GM23248 (cell line): ENCODE results near the gene CCDC8. TPM values are rescaled to one million over a fixed set of nuclear protein-coding genes. Genes with fewer than 3 reads are reported as not detected.
"Not testable (repeated sequence)": the region's sequence is repeated elsewhere in the genome, so short reads cannot be mapped to it uniquely, and the experiment has no call there.

Experiments
- DNase-seq: peaks from one replicate; pipeline ENCODE4 v3.0.0-alpha.2; 2015
- H2AFZ ChIP-seq: fragments of 200-600 bp; sonication (generic); 2 replicates; pipeline ENCODE4 v1.6.1; 2016; ENCODE audit warnings: antibody characterized with exemption
- H3F3A ChIP-seq: fragments of 200-600 bp; sonication (generic); 2 replicates; pipeline ENCODE4 v1.6.1; 2016; ENCODE audit warnings: mild to moderate bottlenecking, antibody characterized with exemption, mixed run types; ENCODE audit not compliant: insufficient read depth
- H3K27ac ChIP-seq: fragments of 200-600 bp; sonication (generic); 2 replicates; pipeline ENCODE4 v1.5.1; 2016; ENCODE audit warnings: mild to moderate bottlenecking
- H3K27me3 ChIP-seq: fragments of 200-600 bp; sonication (generic); replicated peaks from 2 replicates; pipeline ENCODE4 v1.6.1; 2016; ENCODE audit warnings: mild to moderate bottlenecking; ENCODE audit not compliant: insufficient read depth
- H3K36me3 ChIP-seq: fragments of 200-600 bp; sonication (generic); 2 replicates; pipeline ENCODE4 v1.6.1; 2016; ENCODE audit warnings: low read depth, mild to moderate bottlenecking
- H3K4me1 ChIP-seq: fragments of 200-600 bp; sonication (generic); 2 replicates; pipeline ENCODE4 v1.6.1; 2016; ENCODE audit warnings: mild to moderate bottlenecking; ENCODE audit not compliant: insufficient read depth
- H3K4me2 ChIP-seq: fragments of 200-600 bp; sonication (generic); one replicate; pipeline ENCODE4 v1.6.1; 2016; ENCODE audit warnings: mild to moderate bottlenecking; ENCODE audit not compliant: unreplicated experiment
- H3K4me3 ChIP-seq: fragments of 200-600 bp; sonication (generic); 2 replicates; pipeline ENCODE4 v1.5.1; 2016; ENCODE audit warnings: mild to moderate bottlenecking
- H3K79me2 ChIP-seq: fragments of 200-600 bp; sonication (generic); 2 replicates; pipeline ENCODE4 v1.6.1; 2016; ENCODE audit warnings: mild to moderate bottlenecking; ENCODE audit not compliant: insufficient read depth
- H3K9ac ChIP-seq: fragments of 200-600 bp; sonication (generic); 2 replicates; pipeline ENCODE4 v1.6.1; 2016; ENCODE audit warnings: mild to moderate bottlenecking
- H3K9me2 ChIP-seq: fragments of 200-600 bp; sonication (generic); 2 replicates; pipeline ENCODE4 v1.6.1; 2016; ENCODE audit warnings: mixed run types, mild to moderate bottlenecking, moderate library complexity; ENCODE audit not compliant: insufficient read depth
- H3K9me3 ChIP-seq: fragments of 200-600 bp; sonication (generic); one replicate; pipeline ENCODE4 v1.6.1; 2017; ENCODE audit warnings: low read depth
- H4K20me1 ChIP-seq: fragments of 200-600 bp; sonication (generic); 2 replicates; pipeline ENCODE4 v1.6.0; 2016; ENCODE audit not compliant: insufficient read depth
- EZH2 ChIP-seq: fragments of 200-600 bp; sonication (generic); IDR thresholded peaks from 2 replicates; pipeline ENCODE4 v1.6.1; 2018; ENCODE audit warnings: antibody characterized with exemption, mild to moderate bottlenecking; ENCODE audit not compliant: insufficient read depth, poor library complexity, severe bottlenecking
- EZH2phosphoT487 ChIP-seq: fragments of 200-600 bp; sonication (generic); IDR thresholded peaks from 2 replicates; pipeline ENCODE4 v1.6.1; 2018; ENCODE audit warnings: antibody characterized with exemption, moderate library complexity, mild to moderate bottlenecking, low read depth; ENCODE audit not compliant: insufficient read depth
- WGBS, 2 experiments: methylation state at CpG; one replicate each; pipeline ENCODE4 v1.1.6; 2015 to 2017; ENCODE audit warnings: low lambda C conversion rate in 2 of 2, low coverage in 1 of 2; ENCODE audit errors: missing lambda C conversion rate in 2 of 2; 5-methylcytosine and 5-hydroxymethylcytosine counted together
- in situ Hi-C: fragments of 300-500 bp; cut with MboI; formaldehyde crosslinking; loops from 2 replicates; pipeline ENCODE4 v1.15.0; 2020
- polyA plus RNA-seq: library from polyadenylated mRNA; unstranded; fragments of >200 nt; fragmentation: Nextera tagmentation; extraction: Ambion mirVana; gene quantifications from 2 replicates; pipeline ENCODE4 v1.2.1, GENCODE V29; 2016
- total RNA-seq: library from RNA; depleted of rRNA; stranded (reverse); fragments of >200 nt; shearing (Covaris generic); gene quantifications from 2 replicates; pipeline ENCODE4 v1.2.3, GENCODE V29; 2014

CCDC8 gene
- total and polyA plus RNA-seq, 2 experiments from 2014 or later, result 6.0 to 10.1 TPM

GRCh38 chr19:46420056-46420455 is 6.7 kb upstream of the CCDC8 start:
- no peak for DNase-seq
- no peak for TF ChIP-seq EZH2
- no peak for TF ChIP-seq EZH2phosphoT487
- no peaks in the 10 kb centered on the region for H3K79me2 ChIP-seq

DNA sequence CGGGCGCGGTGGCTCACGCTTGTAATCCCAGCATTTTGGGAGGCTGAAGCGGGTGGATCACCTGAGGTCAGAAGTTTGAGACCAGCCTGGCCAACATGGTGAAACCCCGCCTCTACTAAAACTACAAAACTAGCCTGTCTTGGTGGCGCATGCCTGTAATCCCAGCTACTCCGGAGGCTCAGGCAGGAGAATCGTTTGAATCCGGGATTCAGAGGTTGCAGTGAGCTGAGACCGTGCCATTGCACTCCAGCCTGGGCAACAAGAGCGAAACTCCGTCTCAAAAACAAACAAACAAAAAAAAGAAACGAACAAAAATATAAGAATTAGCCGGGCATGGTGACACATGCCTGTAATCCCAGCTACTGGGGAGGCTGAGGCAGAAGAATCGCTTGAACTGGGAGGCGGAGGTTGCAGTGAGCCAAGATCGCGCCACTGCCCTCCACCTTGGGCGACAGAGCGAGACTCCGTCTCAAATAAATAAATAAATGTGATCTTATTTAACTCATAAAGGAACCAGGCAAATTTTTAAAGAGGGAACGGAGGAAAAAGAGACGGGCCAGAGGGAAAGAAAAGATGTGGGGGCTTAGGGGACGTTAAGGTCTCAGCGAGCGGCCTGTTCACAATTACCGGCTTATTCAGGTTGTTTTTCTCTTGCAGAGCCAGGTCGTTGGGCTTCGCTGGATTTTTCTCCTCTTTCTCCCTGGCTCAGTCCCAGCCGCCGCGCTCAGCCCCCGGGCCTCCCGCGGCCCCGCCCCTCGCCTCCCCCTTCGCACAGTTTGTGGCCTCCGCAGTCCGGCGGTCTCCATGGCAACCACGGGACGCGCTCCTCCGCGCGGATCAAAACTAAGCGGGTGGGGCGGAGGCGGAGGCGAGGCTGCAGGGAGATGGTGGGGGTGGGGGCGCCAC is 2.7 kb upstream of the CCDC8 start:
- Histone ChIP-seq H3K27ac (peak overlapping the region; percentile 37), H3K9ac (peak overlapping the region; percentile 64), H2AFZ (peak overlapping the region; percentile 88), H3K79me2 (peaks cover 14% of the 10 kb centered on the region; the same call in 1 of the 2 replicates), H3K4me2 (peak overlapping the region; percentile 91), H3K4me3 (peak overlapping the region; percentile 64)
- H3F3A ChIP-seq, H3K4me1 ChIP-seq, H3K27me3 ChIP-seq, in situ Hi-C loops, H3K36me3 ChIP-seq, H3K9me3 ChIP-seq, H3K9me2 ChIP-seq, H4K20me1 ChIP-seq: not testable (repeated sequence)
- DNase-seq, result peak; percentile 86
- WGBS, 2 experiments, result 19 to 20% methylated on average over 52 to 53 of the region's 53 CpGs

More at GRCh38 chr19:46420056-46420455, 6.7 kb upstream of the CCDC8 start:
- in situ Hi-C loops, result no loop called here
- Histone ChIP-seq H3K9ac (no peak overlapping the region), H3K27ac (no peak overlapping the region), H3K4me2 (no peak overlapping the region), H3F3A (no peaks in the 10 kb centered on the region; the same call in 1 of the 2 replicates), H3K9me3 (no peaks in the 10 kb centered on the region), H4K20me1 (no peaks in the 10 kb centered on the region), H3K4me3 (no peak overlapping the region), H3K4me1 (no peaks in the 10 kb centered on the region; the same call in 1 of the 2 replicates), H3K27me3 (no peaks in the 10 kb centered on the region), H2AFZ (no peak overlapping the region), H3K9me2 (no peaks in the 10 kb centered on the region), H3K36me3 (no peaks in the 10 kb centered on the region)
- 71% methylated on average over 7 of the region's 7 CpGs for WGBS, 2 experiments

DNA sequence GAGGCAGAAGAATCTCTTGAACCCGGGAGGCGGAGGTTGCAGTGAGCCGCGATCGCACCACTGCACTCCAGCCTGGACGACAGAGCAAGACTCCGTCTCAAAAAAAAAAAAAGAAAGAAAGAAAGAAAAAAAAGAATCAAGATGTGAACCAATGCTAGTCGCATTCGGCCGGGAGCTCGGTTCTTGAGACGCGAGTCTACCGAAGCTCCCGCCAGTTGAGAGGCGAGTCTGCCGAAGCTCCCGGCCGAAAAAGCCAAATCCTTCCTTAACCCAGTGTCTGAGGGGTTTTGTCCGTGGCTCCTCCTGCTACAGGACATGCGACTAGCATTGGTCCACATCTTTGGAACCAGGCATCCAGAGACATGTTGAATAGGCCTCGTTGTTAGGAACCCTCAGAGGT is 1.5 kb upstream of the CCDC8 start:
- H3K79me2 ChIP-seq, result peaks cover 14% of the 10 kb centered on the region; the same call in 1 of the 2 replicates
- H2AFZ ChIP-seq, H3K27me3 ChIP-seq, H3K9me2 ChIP-seq, H3K36me3 ChIP-seq, H3K27ac ChIP-seq, H3K9me3 ChIP-seq, H4K20me1 ChIP-seq, H3K9ac ChIP-seq, H3K4me1 ChIP-seq, DNase-seq, H3F3A ChIP-seq, in situ Hi-C loops, H3K4me3 ChIP-seq, H3K4me2 ChIP-seq: not testable (repeated sequence)
- WGBS, 2 experiments, result 92 to 94% methylated on average over 20 to 22 of the region's 22 CpGs

- Histone ChIP-seq H3K4me3 (peak overlapping the region; percentile 67), H3K4me2 (peak overlapping the region; percentile 26), H3K27me3 (0 out of 2 replicates have a peak, but pooled peaks cover 11% of the 10 kb centered on the region), H4K20me1 (no peaks in the 10 kb centered on the region), H3K27ac (no peak overlapping the region; the same call in 1 of the 2 replicates), H3K9me2 (no peaks in the 10 kb centered on the region), H2AFZ (peak overlapping the region; percentile 63), H3K79me2 (peaks cover 14% of the 10 kb centered on the region; the same call in 1 of the 2 replicates), H3K4me1 (peaks cover 6% of the 10 kb centered on the region; the same call in 1 of the 2 replicates), H3F3A (no peaks in the 10 kb centered on the region; the same call in 1 of the 2 replicates), H3K36me3 (no peaks in the 10 kb centered on the region), H3K9ac (peak overlapping the region; percentile 65), H3K9me3 (no peaks in the 10 kb centered on the region)
- in situ Hi-C loops, result no loop called here
- WGBS, 2 experiments, result 11 to 14% methylated on average over 26 to 27 of the region's 29 CpGs
- peak; percentile 38 for DNase-seq
- no peak for TF ChIP-seq EZH2
- no peak for TF ChIP-seq EZH2phosphoT487
Measured at GRCh38 chr19:46412650-46413261, 608 bp downstream of the CCDC8 start.
